H1 (cell line): Measurements from ENCODE around the gene IKZF3. TPM values are rescaled to one million over a fixed set of nuclear protein-coding genes. Genes with fewer than 3 reads are reported as not detected.

ENCODE experiments used
- CTCF ChIA-PET: fragments of 300-600 bp; sonication (Branson Sonifier 250); formaldehyde crosslinking; loops from one replicate; lab custom pipeline; 2021; ENCODE audit not compliant: partially characterized antibody; lab: Charles Lee
- POLR2A ChIA-PET: fragments of 300-600 bp; sonication (Branson Sonifier 250); formaldehyde crosslinking; loops from one replicate; lab custom pipeline; 2021; ENCODE audit warnings: inconsistent platforms; ENCODE audit not compliant: partially characterized antibody; lab: Charles Lee
- DNase-seq, 2 experiments: peaks; one replicate each; pipeline versions ENCODE4 v3.0.0 to v3.0.0-alpha.2; 2010 to 2022; ENCODE audit warnings: low spot score in 2 of 2, low read depth in 1 of 2, mixed read lengths in 1 of 2
- FAIRE-seq: peaks from 2 replicates; lab custom pipeline; 2011; peaks lifted over from hg19 to GRCh38; lab: Jason Lieb, UNC
- H2AFZ ChIP-seq: 2 replicates; pipeline ENCODE4 v1.8.1; 2012; ENCODE audit warnings: low read length, inconsistent platforms
- H2AK5ac ChIP-seq: 2 replicates; pipeline ENCODE4 v1.6.1; 2013; ENCODE audit warnings: low read depth, low read length
- H2BK120ac ChIP-seq: replicated peaks from 2 replicates; pipeline ENCODE3; 2013; ENCODE audit warnings: low read depth, low read length, inconsistent platforms
- H2BK12ac ChIP-seq: 2 replicates; pipeline ENCODE4 v1.6.1; 2013; ENCODE audit warnings: low read depth, low read length
- H2BK15ac ChIP-seq: 2 replicates; pipeline ENCODE4 v1.6.1; 2013; ENCODE audit warnings: low read length
- H2BK20ac ChIP-seq: 2 replicates; pipeline ENCODE4 v1.6.1; 2013; ENCODE audit warnings: low read length
- H2BK5ac ChIP-seq: 2 replicates; pipeline ENCODE4 v1.6.1; 2013; ENCODE audit warnings: low read depth, low read length
- H3K14ac ChIP-seq: 2 replicates; pipeline ENCODE4 v1.6.1; 2013; ENCODE audit warnings: inconsistent platforms; ENCODE audit not compliant: insufficient read length
- H3K18ac ChIP-seq: 2 replicates; pipeline ENCODE4 v1.6.1; 2013; ENCODE audit warnings: low read length; ENCODE audit errors: extremely low read depth
- H3K23ac ChIP-seq: 2 replicates; pipeline ENCODE4 v1.6.1; 2013; ENCODE audit warnings: inconsistent platforms; ENCODE audit not compliant: insufficient read length
- H3K23me2 ChIP-seq: 2 replicates; pipeline ENCODE4 v1.6.1; 2013; ENCODE audit warnings: low read depth, low read length
- H3K27ac ChIP-seq: 2 replicates; pipeline ENCODE4 v1.6.1; 2011; ENCODE audit warnings: low read depth, low read length, inconsistent platforms
- H3K27me3 ChIP-seq, 4 experiments: replicated peaks in 1 of 4; 1 replicate in 1 of 4; 2 replicates in 3 of 4; pipeline versions ENCODE4 v1.6.1 to v1.8.1; 2011 to 2013; ENCODE audit warnings: low read length in 3 of 4, mild to moderate bottlenecking in 3 of 4, inconsistent platforms in 2 of 4, mixed read lengths in 2 of 4, moderate library complexity in 1 of 4; ENCODE audit not compliant: control insufficient read depth in 3 of 4, insufficient read depth in 3 of 4; ENCODE audit errors: extremely low read depth in 1 of 4
- H3K36me3 ChIP-seq, 4 experiments: 2 replicates each; pipeline versions ENCODE4 v1.6.1 to v1.8.1; 2011 to 2013; ENCODE audit warnings: mild to moderate bottlenecking in 4 of 4, low read length in 3 of 4, moderate library complexity in 2 of 4, control low read depth in 1 of 4, inconsistent platforms in 1 of 4; ENCODE audit not compliant: insufficient read depth in 4 of 4, control insufficient read depth in 2 of 4
- H3K4ac ChIP-seq: replicated peaks from 2 replicates; pipeline ENCODE3; 2013; ENCODE audit warnings: low read length, low read depth, mixed read lengths, inconsistent platforms; ENCODE audit not compliant: insufficient read length
- H3K4me1 ChIP-seq, 4 experiments: replicated peaks in 1 of 4; 1 replicate in 1 of 4; 2 replicates in 3 of 4; pipeline versions ENCODE4 v1.6.1 to v1.8.1; 2011 to 2013; ENCODE audit warnings: low read length in 3 of 4, inconsistent platforms in 2 of 4, mixed read lengths in 1 of 4; ENCODE audit not compliant: insufficient read depth in 4 of 4, control insufficient read depth in 3 of 4
- H3K4me2 ChIP-seq, 2 experiments: 2 replicates each; pipeline versions ENCODE4 v1.6.1 to v1.8.1; 2011 to 2013; ENCODE audit warnings: low read depth in 2 of 2, low read length in 2 of 2, control low read depth in 1 of 2, inconsistent platforms in 1 of 2, mild to moderate bottlenecking in 1 of 2; ENCODE audit not compliant: insufficient read depth in 1 of 2
- H3K4me3 ChIP-seq, 4 experiments: fragments of 200-600, 300-600 bp in 1 of 4; sonication (generic), shearing (Covaris generic), sonication (Bioruptor Twin) in 1 of 4; 2 replicates each; pipeline versions ENCODE4 v1.5.1 to v1.8.1; 2011 to 2016; ENCODE audit warnings: low read length in 4 of 4, low read depth in 3 of 4, control low read depth in 2 of 4, inconsistent platforms in 2 of 4, mild to moderate bottlenecking in 2 of 4, mixed read lengths in 1 of 4, moderate library complexity in 1 of 4; ENCODE audit not compliant: insufficient read depth in 2 of 4; ENCODE audit errors: extremely low read depth in 1 of 4
- H3K56ac ChIP-seq: replicated peaks from 2 replicates; pipeline ENCODE3; 2013; ENCODE audit warnings: low read depth, mild to moderate bottlenecking, mixed read lengths, low read length, inconsistent platforms; ENCODE audit not compliant: insufficient read length
- H3K79me1 ChIP-seq: 2 replicates; pipeline ENCODE4 v1.6.1; 2013; ENCODE audit warnings: low read depth, low read length, control low read depth
- H3K79me2 ChIP-seq, 2 experiments: 2 replicates each; pipeline versions ENCODE4 v1.6.1 to v1.8.1; 2012 to 2013; ENCODE audit warnings: low read length in 2 of 2, mild to moderate bottlenecking in 2 of 2, inconsistent platforms in 1 of 2; ENCODE audit not compliant: insufficient read depth in 2 of 2, control insufficient read depth in 1 of 2
- H3K9ac ChIP-seq, 4 experiments: replicated peaks in 1 of 4; 1 replicate in 1 of 4; 2 replicates in 3 of 4; pipeline versions ENCODE4 v1.6.1 to v1.8.1; 2011 to 2013; ENCODE audit warnings: low read depth in 3 of 4, low read length in 3 of 4, control low read depth in 2 of 4, mild to moderate bottlenecking in 2 of 4, moderate library complexity in 2 of 4, inconsistent platforms in 1 of 4; ENCODE audit errors: extremely low read depth in 1 of 4
- H3K9me3 ChIP-seq, 2 experiments: 2 replicates each; pipeline versions ENCODE4 v1.6.1 to v1.8.1; 2012 to 2013; ENCODE audit warnings: mild to moderate bottlenecking in 2 of 2, moderate library complexity in 2 of 2, control low read depth in 1 of 2, inconsistent platforms in 1 of 2, low read depth in 1 of 2, low read length in 1 of 2, mixed read lengths in 1 of 2; ENCODE audit not compliant: insufficient read depth in 2 of 2
- H4K20me1 ChIP-seq, 2 experiments: replicated peaks in 1 of 2; 2 replicates each; pipeline versions ENCODE3 to v1.8.1; 2011 to 2013; ENCODE audit warnings: inconsistent platforms in 2 of 2, low read length in 2 of 2, mild to moderate bottlenecking in 1 of 2; ENCODE audit not compliant: insufficient read depth in 2 of 2, control insufficient read depth in 1 of 2
- H4K5ac ChIP-seq: 2 replicates; pipeline ENCODE4 v1.6.1; 2013; ENCODE audit warnings: low read length, low read depth, mixed read lengths, inconsistent platforms; ENCODE audit not compliant: insufficient read length
- H4K8ac ChIP-seq: 2 replicates; pipeline ENCODE4 v1.8.0; 2013; ENCODE audit warnings: mild to moderate bottlenecking, moderate library complexity, low read length, inconsistent platforms; ENCODE audit not compliant: insufficient read depth; ENCODE audit errors: extremely low read depth
- H4K91ac ChIP-seq: replicated peaks from 2 replicates; pipeline ENCODE3; 2013; ENCODE audit warnings: low read length, mixed read lengths, inconsistent platforms; ENCODE audit not compliant: insufficient read length
- WGBS, 2 experiments: shearing (Covaris generic) in 1 of 2; methylation state at CpG; one replicate each; pipeline versions ENCODE4 v1.1.6 to v1.1.7; 2013 to 2015; ENCODE audit warnings: low lambda C conversion rate in 2 of 2, mixed read lengths in 2 of 2, inconsistent platforms in 1 of 2, low coverage in 1 of 2, missing lambda C conversion rate in 1 of 2; ENCODE audit not compliant: insufficient replicate concordance in 2 of 2, insufficient coverage in 1 of 2, insufficient read length in 1 of 2; ENCODE audit errors: extremely low coverage in 1 of 2, missing lambda C conversion rate in 1 of 2; 5-methylcytosine and 5-hydroxymethylcytosine counted together
- polyA plus RNA-seq, 7 experiments: library from polyadenylated mRNA; depleted of rRNA in 3 of 7; stranded (reverse) in 5 of 7; unstranded in 2 of 7; fragments of >200 nt in 5 of 7; fragments of 200-250 nt in 2 of 7; gene quantifications; 1 replicate in 5 of 7; 2 replicates in 1 of 7; 4 replicates in 1 of 7; pipeline versions ENCODE4 v1.2.1 to v1.2.3, GENCODE V29; 2011 to 2013; ENCODE audit warnings: missing spikeins in 2 of 7, mixed read lengths in 2 of 7
- total RNA-seq: library from RNA; stranded (reverse); fragmentation: NEBNext Ultra II Directional; extraction: Animal tissue kit (Norgen Biotek cat#: 25700); gene quantifications from 2 replicates; pipeline ENCODE4 v1.2.1, GENCODE V29; 2021
- TF ChIP-seq, protein P1 (sequence below): IDR thresholded peaks from 2 replicates; pipeline ENCODE4 v1.6.1; 2011; ENCODE audit warnings: low read length, improper control_type of control experiment

IKZF3 gene
- total and polyA plus RNA-seq, 2 of the 8 experiments (the other 6 are each of a cell fraction or from before 2014, with no cell fraction given), result 0.23 to 0.56 TPM

DNA sequence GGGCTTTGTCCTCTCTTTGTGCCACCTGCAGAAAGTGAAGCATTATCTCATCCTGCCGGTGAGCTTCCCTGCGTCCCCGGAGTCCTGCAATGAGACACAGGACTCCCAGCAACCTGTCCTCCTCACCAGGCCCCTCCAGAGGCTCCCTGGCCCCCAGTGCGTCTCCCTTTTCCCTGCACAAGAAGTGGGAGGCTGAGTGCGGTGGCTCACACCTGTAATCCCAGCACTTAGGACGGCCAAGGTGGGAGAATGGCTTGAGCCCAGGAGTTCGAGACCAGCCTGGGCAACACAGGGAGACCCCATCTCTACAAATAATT is 118.0 kb downstream of the IKZF3 start:
- no peak overlapping the region for H3K14ac ChIP-seq
- H2BK5ac ChIP-seq, result no peak overlapping the region
- H3K4ac ChIP-seq, result no peak overlapping the region
- CTCF ChIA-PET, result interaction anchor here (0.6 to 1.6 kb wide), 3 partner anchors 12 to 74 kb away, joined by 3 read pairs; partner anchors contain the start of gene MIEN1
- H3K4me1 ChIP-seq, result peaks cover 1 to 11% (median 7%) of the 10 kb centered on the region in 4 experiments
- POLR2A ChIA-PET, result no interaction called here
- no peaks in the 10 kb centered on the region for H3K27me3 ChIP-seq
- no peak overlapping the region for H2AK5ac ChIP-seq
- no peak overlapping the region for H2BK20ac ChIP-seq
- no peak overlapping the region for H3K4me2 ChIP-seq
- H4K8ac ChIP-seq, result no peak overlapping the region
- no peak overlapping the region for H2AFZ ChIP-seq
- 83% methylated on average over 6 of the region's 7 CpGs; no CpG with 5 or more reads in 1 of the 2 experiments for WGBS, 2 experiments
- no peak overlapping the region for H3K18ac ChIP-seq
- FAIRE-seq, result no peak
- H3K56ac ChIP-seq, result no peak overlapping the region
- H3K23me2 ChIP-seq, result no peaks in the 10 kb centered on the region; the same call in 1 of the 2 replicates
- no peak overlapping the region for H3K27ac ChIP-seq
- H3K4me3 ChIP-seq, result no peak overlapping the region
- no peak overlapping the region for H2BK120ac ChIP-seq
- no peaks in the 10 kb centered on the region for H4K20me1 ChIP-seq
- no peak overlapping the region for H3K23ac ChIP-seq
- H3K36me3 ChIP-seq, result peaks cover 4 to 40% (median 31%) of the 10 kb centered on the region in 4 experiments; a peak in 6 of 8 replicates
- no peaks in the 10 kb centered on the region for H3K9me3 ChIP-seq
- H4K91ac ChIP-seq, result no peak overlapping the region
- no peak overlapping the region for H3K9ac ChIP-seq
- no peak overlapping the region for H2BK15ac ChIP-seq
- DNase-seq, result no peak
- H4K5ac ChIP-seq, result no peak overlapping the region
- H2BK12ac ChIP-seq, result no peak overlapping the region
- peaks cover 0 to 11% of the 10 kb centered on the region in 2 experiments; a peak in 2 of 4 replicates for H3K79me2 ChIP-seq
- TF ChIP-seq, protein P1, sequence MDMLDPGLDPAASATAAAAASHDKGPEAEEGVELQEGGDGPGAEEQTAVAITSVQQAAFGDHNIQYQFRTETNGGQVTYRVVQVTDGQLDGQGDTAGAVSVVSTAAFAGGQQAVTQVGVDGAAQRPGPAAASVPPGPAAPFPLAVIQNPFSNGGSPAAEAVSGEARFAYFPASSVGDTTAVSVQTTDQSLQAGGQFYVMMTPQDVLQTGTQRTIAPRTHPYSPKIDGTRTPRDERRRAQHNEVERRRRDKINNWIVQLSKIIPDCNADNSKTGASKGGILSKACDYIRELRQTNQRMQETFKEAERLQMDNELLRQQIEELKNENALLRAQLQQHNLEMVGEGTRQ, result no peak
- peaks cover 9% of the 10 kb centered on the region for H3K79me1 ChIP-seq
